H7 (cell line): ENCODE results near the gene RAB11FIP4. TPM values are rescaled to one million over a fixed set of nuclear protein-coding genes. Genes with fewer than 3 reads are reported as not detected.

Source experiments
- DNase-seq: peaks from one replicate; pipeline ENCODE4 v3.0.0; 2012
- H3K27me3 ChIP-seq: 2 replicates; pipeline ENCODE4 v1.6.0; 2011; ENCODE audit warnings: mild to moderate bottlenecking, low read length; ENCODE audit not compliant: control insufficient read depth, insufficient read depth
- H3K36me3 ChIP-seq: replicated peaks from 2 replicates; pipeline ENCODE4 v1.5.1; 2011; ENCODE audit warnings: low read length; ENCODE audit not compliant: control insufficient read depth, insufficient read depth
- H3K4me3 ChIP-seq: 2 replicates; pipeline ENCODE4 v1.5.1; 2011; ENCODE audit warnings: low read depth, mild to moderate bottlenecking, control low read depth, low read length, moderate library complexity; ENCODE audit not compliant: insufficient read depth
- total RNA-seq: library from RNA; depleted of rRNA; stranded (reverse); fragments of >200 nt; shearing (Covaris generic); gene quantifications from 2 replicates; pipeline ENCODE4 v1.2.3, GENCODE V29; 2014

The RAB11FIP4 gene
- total RNA-seq, 1 experiment from 2014 or later = 21.9 TPM

DNA sequence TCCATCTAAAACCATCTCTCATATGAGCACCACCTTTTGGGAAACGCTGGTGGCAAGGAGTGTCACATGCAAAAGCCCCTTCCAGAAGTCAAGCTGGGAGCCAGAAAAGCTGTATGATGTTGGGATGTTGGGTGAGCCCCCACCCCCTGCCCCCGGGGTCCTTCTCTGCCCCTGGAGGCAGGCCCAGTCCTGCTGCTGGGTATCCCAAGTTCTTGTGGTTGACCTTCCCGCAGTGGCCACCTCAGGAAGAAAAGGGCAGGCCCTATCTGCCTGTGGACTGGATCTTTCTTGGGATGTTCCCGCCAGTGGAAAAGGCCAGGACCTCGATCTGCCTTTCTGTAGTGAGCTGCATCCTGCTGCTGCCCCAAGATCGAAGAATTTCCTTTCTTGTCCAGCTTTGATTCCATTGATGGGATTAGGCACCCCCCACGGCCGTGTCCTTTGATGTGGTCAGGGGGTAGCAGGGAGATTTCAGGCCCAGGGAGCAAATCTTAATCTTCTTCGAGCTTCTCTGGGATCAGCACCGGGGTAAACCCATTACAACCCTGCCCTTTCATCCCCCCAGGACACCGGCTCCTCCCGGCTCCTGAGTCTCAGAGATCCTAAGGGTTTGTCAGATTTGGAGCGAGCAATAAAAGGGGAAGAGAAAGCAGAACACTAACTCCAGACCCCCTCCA is 165.6 kb downstream of the RAB11FIP4 start:
- H3K4me3 ChIP-seq = no peak overlapping the region
- H3K27me3 ChIP-seq = peaks cover 14% of the 10 kb centered on the region
- peak; percentile 75 for DNase-seq
- H3K36me3 ChIP-seq = no peaks in the 10 kb centered on the region

GRCh38 chr17:31558748-31559583 is 167.5 kb downstream of the RAB11FIP4 start:
- peaks cover 14% of the 10 kb centered on the region for H3K27me3 ChIP-seq
- peak; percentile 96 for DNase-seq
- H3K36me3 ChIP-seq = no peaks in the 10 kb centered on the region; the same call in 1 of the 2 replicates
- H3K4me3 ChIP-seq = peak overlapping the region; percentile 73

DNA sequence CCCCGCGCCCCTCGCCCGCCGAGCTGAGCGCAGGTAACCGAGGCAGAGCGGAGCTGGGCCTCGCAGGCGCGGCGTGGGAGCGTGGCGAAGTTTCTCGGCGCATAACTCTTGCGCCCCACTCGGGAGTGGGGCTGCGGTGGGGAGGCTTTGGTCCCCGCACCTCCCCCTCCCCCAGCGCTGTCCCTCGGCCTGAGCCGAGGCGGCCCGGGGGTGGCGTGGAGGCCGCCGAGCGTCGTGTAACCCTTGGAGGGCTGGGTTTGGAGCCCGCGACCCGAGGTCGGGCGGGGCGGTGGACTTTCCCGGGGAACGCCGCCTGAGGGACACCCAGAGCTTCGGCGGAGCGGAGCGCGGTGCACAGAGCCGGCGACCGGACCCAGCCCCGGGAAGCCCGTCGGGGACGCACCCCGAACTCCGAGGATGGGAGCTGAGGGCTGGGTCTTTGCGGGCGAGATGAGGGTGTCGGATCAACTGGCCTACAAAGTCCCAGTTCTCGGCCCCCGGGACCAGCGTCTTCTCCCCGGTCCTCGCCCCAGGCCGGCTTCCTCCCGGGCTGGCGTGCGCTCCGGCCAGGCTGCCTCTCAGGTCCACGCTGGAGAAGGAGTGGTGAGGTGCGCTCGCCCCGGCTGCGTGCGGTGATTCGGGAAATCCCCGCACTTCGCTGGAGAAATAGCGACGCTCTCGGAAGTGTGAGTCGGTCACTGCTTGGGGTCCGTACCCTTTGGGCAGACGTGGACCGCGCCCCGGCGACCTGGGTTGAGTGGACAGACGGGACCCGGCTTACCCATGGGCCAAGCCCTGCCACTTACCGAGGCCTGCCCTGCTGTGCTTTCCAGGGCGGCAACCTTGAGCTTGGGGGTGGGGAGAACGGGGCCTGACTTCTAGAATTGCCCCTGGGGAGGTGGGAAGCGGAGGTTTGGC is 168.4 kb downstream of the RAB11FIP4 start:
- Histone ChIP-seq H3K36me3 (no peaks in the 10 kb centered on the region; the same call in 1 of the 2 replicates), H3K4me3 (peak overlapping the region; percentile 73), H3K27me3 (peaks cover 14% of the 10 kb centered on the region)
- DNase-seq = peak; percentile 80

DNA sequence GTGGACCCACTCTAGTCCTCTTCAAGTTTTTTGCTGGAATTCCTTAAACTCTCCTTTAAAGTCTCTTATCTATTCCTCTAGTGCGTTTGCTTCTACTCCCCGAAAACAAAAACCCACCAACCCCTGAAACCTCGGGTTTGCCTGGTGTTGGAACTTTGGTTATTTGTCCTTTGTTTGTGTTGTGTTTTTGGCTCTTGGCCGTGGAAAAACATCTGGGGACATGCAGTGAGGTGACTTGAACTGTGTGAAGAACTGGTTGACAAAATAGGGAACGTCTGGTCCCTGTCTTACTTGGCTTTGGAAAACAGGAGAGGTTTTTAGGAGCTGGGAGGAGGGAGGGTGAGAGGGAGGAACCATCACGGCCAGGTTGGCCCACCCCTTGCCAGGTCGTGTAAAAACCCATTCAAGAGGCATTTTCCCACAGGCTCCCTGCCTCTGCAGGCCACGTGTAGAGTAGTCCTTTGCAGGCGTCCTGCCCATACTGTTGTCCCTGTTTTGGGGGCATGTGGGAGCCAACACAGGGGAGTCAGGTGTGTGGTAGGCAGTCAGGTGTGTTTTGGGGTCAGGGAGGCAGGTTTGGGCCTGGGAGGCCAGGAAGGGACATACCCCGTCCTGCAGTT is 169.3 kb downstream of the RAB11FIP4 start:
- Histone ChIP-seq H3K4me3 (peak overlapping the region; percentile 73), H3K27me3 (peaks cover 14% of the 10 kb centered on the region), H3K36me3 (no peaks in the 10 kb centered on the region; the same call in 1 of the 2 replicates)
- DNase-seq = peak; percentile 69

- H3K4me3 ChIP-seq = no peak overlapping the region; the same call in 1 of the 2 replicates
- DNase-seq = peak; percentile 72
- H3K36me3 ChIP-seq = no peaks in the 10 kb centered on the region; the same call in 1 of the 2 replicates
- H3K27me3 ChIP-seq = peaks cover 14% of the 10 kb centered on the region
Measured at GRCh38 chr17:31561469-31562375, 170.2 kb downstream of the RAB11FIP4 start.

GRCh38 chr17:31562376-31562840 is 170.9 kb downstream of the RAB11FIP4 start:
- Histone ChIP-seq H3K36me3 (no peaks in the 10 kb centered on the region; the same call in 1 of the 2 replicates), H3K27me3 (peaks cover 14% of the 10 kb centered on the region), H3K4me3 (no peak overlapping the region)
- peak; percentile 49 for DNase-seq

GRCh38 chr17:31564291-31564690 is 172.8 kb downstream of the RAB11FIP4 start:
- no peak overlapping the region for H3K4me3 ChIP-seq
- H3K27me3 ChIP-seq = peaks cover 14% of the 10 kb centered on the region
- no peak for DNase-seq
- no peaks in the 10 kb centered on the region; the same call in 1 of the 2 replicates for H3K36me3 ChIP-seq

DNA sequence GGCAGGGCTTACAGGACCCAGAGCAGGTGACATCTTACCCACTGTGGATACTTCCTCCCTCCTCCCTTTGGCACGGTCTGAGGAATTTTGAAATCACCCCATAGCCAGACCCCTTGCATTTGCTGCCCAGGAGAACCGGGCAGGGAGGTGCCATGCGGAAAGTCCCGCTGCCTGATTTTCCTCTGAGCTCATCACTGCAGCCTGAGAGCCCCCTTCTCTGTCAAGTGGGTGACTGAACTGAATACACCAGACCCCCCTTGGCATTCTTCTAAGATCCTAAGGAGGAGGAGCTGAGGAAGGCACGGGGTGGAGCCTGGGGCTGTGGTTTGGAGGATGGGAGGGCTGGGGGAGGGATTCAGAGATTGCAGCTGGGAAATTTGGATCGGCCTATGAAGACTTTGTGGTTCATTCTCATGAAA is 173.4 kb downstream of the RAB11FIP4 start:
- H3K27me3 ChIP-seq = peaks cover 9% of the 10 kb centered on the region
- no peaks in the 10 kb centered on the region; the same call in 1 of the 2 replicates for H3K36me3 ChIP-seq
- peak; percentile 82 for DNase-seq
- no peak overlapping the region for H3K4me3 ChIP-seq

- Histone ChIP-seq H3K36me3 (no peaks in the 10 kb centered on the region; the same call in 1 of the 2 replicates), H3K4me3 (no peak overlapping the region), H3K27me3 (peaks cover 2% of the 10 kb centered on the region; the same call in 1 of the 2 replicates)
- peak; percentile 28 for DNase-seq
Measured at GRCh38 chr17:31565652-31566051, 174.2 kb downstream of the RAB11FIP4 start.

- no peak for DNase-seq
- H3K4me3 ChIP-seq = no peak overlapping the region
- H3K36me3 ChIP-seq = no peaks in the 10 kb centered on the region; the same call in 1 of the 2 replicates
- no peaks in the 10 kb centered on the region for H3K27me3 ChIP-seq
Measured at GRCh38 chr17:31566247-31566991, 174.9 kb downstream of the RAB11FIP4 start.

- DNase-seq = no peak
- Histone ChIP-seq H3K36me3 (no peaks in the 10 kb centered on the region; the same call in 1 of the 2 replicates), H3K4me3 (no peak overlapping the region), H3K27me3 (no peaks in the 10 kb centered on the region)
Measured at GRCh38 chr17:31566992-31567373, 175.5 kb downstream of the RAB11FIP4 start.

DNA sequence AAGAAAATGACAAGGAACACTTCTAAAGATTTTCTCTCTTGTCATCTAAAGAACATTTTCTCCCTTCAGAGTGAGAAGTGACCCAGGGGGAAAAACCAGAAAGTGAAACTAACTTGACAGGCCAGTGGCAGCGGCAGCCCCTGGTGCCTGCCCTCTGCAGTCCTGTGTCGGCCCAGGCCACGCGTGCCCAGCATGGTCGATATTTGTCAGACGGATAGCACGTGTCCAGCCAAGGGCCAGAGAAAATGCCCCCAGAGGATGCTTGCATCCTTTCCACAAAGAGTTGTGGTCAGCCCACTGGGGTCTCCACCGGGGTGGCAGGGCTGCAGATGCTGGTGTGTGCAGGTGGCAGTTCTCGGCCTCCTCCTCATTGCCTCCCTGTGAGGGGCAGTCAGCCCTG is 176.6 kb downstream of the RAB11FIP4 start:
- Histone ChIP-seq H3K4me3 (no peak overlapping the region), H3K27me3 (no peaks in the 10 kb centered on the region), H3K36me3 (no peaks in the 10 kb centered on the region)
- DNase-seq = no peak
